ENCODE data around the gene C6orf132.

C6orf132 gene

DNA sequence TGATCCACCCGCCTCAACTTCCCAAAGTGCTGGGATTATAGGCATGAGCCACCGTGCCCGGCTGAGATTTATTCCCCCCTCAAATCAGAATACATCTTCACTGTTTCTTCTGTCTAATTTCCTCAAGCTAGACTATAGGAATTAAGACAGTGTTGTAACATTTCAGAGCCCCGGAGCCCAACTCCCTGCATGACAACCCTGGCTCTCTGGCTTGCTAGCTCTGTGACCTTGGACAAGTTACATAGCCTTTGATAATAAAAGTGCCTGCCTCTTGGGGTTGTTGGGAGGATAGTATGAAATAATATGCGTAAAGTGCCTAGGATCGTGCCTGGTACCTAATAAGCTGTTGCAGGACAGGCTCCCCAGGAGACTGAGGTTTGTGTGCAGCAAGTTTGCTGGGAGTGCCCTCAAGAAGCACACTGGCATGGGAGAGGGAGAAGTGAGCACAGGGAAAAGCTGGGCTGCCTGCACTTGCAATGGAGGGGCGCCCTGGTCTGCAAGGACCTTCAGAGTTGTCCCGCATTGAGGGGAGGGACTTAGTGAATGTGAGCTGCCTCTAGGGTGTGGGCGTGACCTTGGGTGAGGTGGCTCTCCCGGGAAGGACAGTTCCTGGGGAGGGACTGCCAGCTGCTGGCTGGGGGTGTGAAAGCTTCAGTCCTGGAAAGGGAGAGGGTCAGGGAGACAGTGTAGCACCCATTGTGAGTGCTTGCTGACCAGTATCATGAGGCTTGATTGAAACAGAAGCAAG lies 48.7 kb downstream of the C6orf132 start:
- TF ChIP-seq CTCF (conservative IDR thresholded peaks at IDR 0.05): no peak
- no peak overlapping the region for H3K27ac ChIP-seq

- TF ChIP-seq CTCF (conservative IDR thresholded peaks at IDR 0.05): no peak
Observed at GRCh38 chr6:42091718-42092023, 50.7 kb downstream of the C6orf132 start.

GRCh38 chr6:42090819-42091717 lies 51.4 kb downstream of the C6orf132 start:
- H3K27ac ChIP-seq: no peak overlapping the region; the same call in 1 of the 2 replicates
- TF ChIP-seq CTCF (conservative IDR thresholded peaks at IDR 0.05): no peak

More at GRCh38 chr6:42091718-42092023, 50.7 kb downstream of the C6orf132 start:
- no peak overlapping the region for H3K27ac ChIP-seq

GRCh38 chr6:42088101-42088591 lies 54.3 kb downstream of the C6orf132 start:
- no peak overlapping the region for H3K27ac ChIP-seq
- TF ChIP-seq CTCF (conservative IDR thresholded peaks at IDR 0.05): no peak

- no peak overlapping the region for H3K27ac ChIP-seq
- 0 out of 2 replicates have a peak, but pooled peaks have one; percentile 26 for TF ChIP-seq CTCF (conservative IDR thresholded peaks at IDR 0.05)
Observed at GRCh38 chr6:42086046-42087035, 56.1 kb downstream of the C6orf132 start.

GRCh38 chr6:42084889-42085288 lies 57.5 kb downstream of the C6orf132 start:
- TF ChIP-seq CTCF (conservative IDR thresholded peaks at IDR 0.05): no peak
- no peak overlapping the region for H3K27ac ChIP-seq
